Thoracic aorta (tissue), 2 donors: Measurements from ENCODE around the gene GNAO1. TPM values are rescaled to one million over a fixed set of nuclear protein-coding genes. Genes with fewer than 3 reads are reported as not detected.

Source experiments
- ATAC-seq: fragments of 150-250 bp; one replicate; pipeline ENCODE4 v1.8.0; 2017; ENCODE audit warnings: low read depth; ENCODE audit not compliant: insufficient number of reproducible peaks, low FRiP score
- DNase-seq: peaks from one replicate; pipeline ENCODE4 v3.0.0-alpha.2; 2020; ENCODE audit warnings: low spot score
- H3K27ac ChIP-seq, 2 donors: fragments of 200-600 bp; sonication (generic); 1 replicate in 1 of 2; 2 replicates in 1 of 2; pipeline ENCODE4 v1.5.1; 2016; ENCODE audit warnings: mild to moderate bottlenecking in 2 of 2, moderate library complexity in 2 of 2
- H3K27me3 ChIP-seq: fragments of 200-600 bp; sonication (generic); replicated peaks from 2 replicates; pipeline ENCODE4 v1.6.0; 2016; ENCODE audit warnings: mild to moderate bottlenecking; ENCODE audit not compliant: insufficient read depth
- H3K36me3 ChIP-seq: fragments of 200-600 bp; sonication (generic); one replicate; pipeline ENCODE4 v1.5.1; 2016
- H3K4me1 ChIP-seq, 2 donors: fragments of 200-600 bp; sonication (generic); 1 replicate in 1 of 2; 2 replicates in 1 of 2; pipeline versions ENCODE4 v1.5.1 to v1.6.0; 2016; ENCODE audit warnings: low read depth in 2 of 2, mild to moderate bottlenecking in 1 of 2; ENCODE audit not compliant: control insufficient read depth in 1 of 2
- H3K4me3 ChIP-seq: fragments of 200-600 bp; sonication (generic); 2 replicates; pipeline ENCODE4 v1.5.1; 2016; ENCODE audit warnings: mild to moderate bottlenecking
- H3K9me3 ChIP-seq: fragments of 200-600 bp; sonication (generic); 2 replicates; pipeline ENCODE4 v1.5.1; 2016
- CTCF ChIP-seq: fragments of 200-600 bp; sonication (generic); IDR thresholded peaks from one replicate; pipeline ENCODE4 v1.5.1; 2019; ENCODE audit warnings: antibody characterized with exemption
- total RNA-seq, 2 donors: library from RNA; depleted of rRNA; stranded (reverse); fragments of >200 nt; gene quantifications; one replicate each; pipeline versions ENCODE4 v1.1.0 to v1.2.3, GENCODE V29; 2016

GNAO1 gene
- total RNA-seq, 2 donors from 2014 or later, result 2.0 to 4.5 TPM

- DNase-seq (no peak), ATAC-seq (no peak)
- Histone ChIP-seq H3K4me3 (no peak overlapping the region), H3K27ac (no peak overlapping the region), H3K9me3 (no peaks in the 10 kb centered on the region), H3K4me1 (peaks cover 13 to 44% of the 10 kb centered on the region in 2 donors), H3K27me3 (no peaks in the 10 kb centered on the region), H3K36me3 (no peaks in the 10 kb centered on the region)
- no peak for TF ChIP-seq CTCF
Observed at GRCh38 chr16:56259425-56259779, 68.1 kb downstream of the GNAO1 start.

- no peak for TF ChIP-seq CTCF
- Histone ChIP-seq H3K4me1 (peaks cover 13 to 44% of the 10 kb centered on the region in 2 donors), H3K27me3 (no peaks in the 10 kb centered on the region), H3K27ac (peak overlapping the region in 1 of 2 donors; percentile 18), H3K36me3 (no peaks in the 10 kb centered on the region), H3K9me3 (no peaks in the 10 kb centered on the region), H3K4me3 (no peak overlapping the region)
- DNase-seq (no peak), ATAC-seq (no peak)
Observed at GRCh38 chr16:56260378-56261160, 69.3 kb downstream of the GNAO1 start.

DNA sequence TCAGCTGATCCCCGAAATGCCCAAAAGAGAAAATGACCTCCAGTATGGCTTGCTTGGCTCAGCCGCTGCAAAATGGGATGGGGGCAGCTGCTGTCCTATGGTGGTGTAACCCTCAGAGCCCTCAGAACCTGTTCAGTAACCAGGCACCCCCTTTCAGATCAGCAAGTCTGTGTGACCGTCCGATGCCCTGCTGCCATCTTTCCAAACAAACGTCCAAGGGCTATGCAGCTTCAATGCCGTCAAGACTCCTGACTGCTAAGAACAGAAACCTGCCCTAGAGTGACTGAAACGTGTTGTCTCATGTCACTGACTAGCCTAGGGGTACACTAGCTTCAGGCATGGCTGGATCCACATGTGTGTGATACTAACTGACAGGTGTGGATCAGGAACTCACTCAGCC lies 70.4 kb downstream of the GNAO1 start:
- Histone ChIP-seq H3K27ac (no peak overlapping the region), H3K4me1 (peaks cover 13 to 44% of the 10 kb centered on the region in 2 donors)
- no peak for TF ChIP-seq CTCF

GRCh38 chr16:56262148-56262547 lies 70.9 kb downstream of the GNAO1 start:
- no peaks in the 10 kb centered on the region for H3K27me3 ChIP-seq
- H3K4me1 ChIP-seq, result peaks cover 10 to 39% of the 10 kb centered on the region in 2 donors
- ATAC-seq (no peak), DNase-seq (no peak)
- no peak for TF ChIP-seq CTCF
- H3K36me3 ChIP-seq, result no peaks in the 10 kb centered on the region
- H3K4me3 ChIP-seq, result no peak overlapping the region
- H3K27ac ChIP-seq, result no peak overlapping the region
- H3K9me3 ChIP-seq, result no peaks in the 10 kb centered on the region

More for the DNA sequence above, 70.4 kb downstream of the GNAO1 start:
- ATAC-seq (no peak), DNase-seq (no peak)
- Histone ChIP-seq H3K27me3 (no peaks in the 10 kb centered on the region), H3K36me3 (no peaks in the 10 kb centered on the region), H3K4me3 (no peak overlapping the region), H3K9me3 (no peaks in the 10 kb centered on the region)

DNA sequence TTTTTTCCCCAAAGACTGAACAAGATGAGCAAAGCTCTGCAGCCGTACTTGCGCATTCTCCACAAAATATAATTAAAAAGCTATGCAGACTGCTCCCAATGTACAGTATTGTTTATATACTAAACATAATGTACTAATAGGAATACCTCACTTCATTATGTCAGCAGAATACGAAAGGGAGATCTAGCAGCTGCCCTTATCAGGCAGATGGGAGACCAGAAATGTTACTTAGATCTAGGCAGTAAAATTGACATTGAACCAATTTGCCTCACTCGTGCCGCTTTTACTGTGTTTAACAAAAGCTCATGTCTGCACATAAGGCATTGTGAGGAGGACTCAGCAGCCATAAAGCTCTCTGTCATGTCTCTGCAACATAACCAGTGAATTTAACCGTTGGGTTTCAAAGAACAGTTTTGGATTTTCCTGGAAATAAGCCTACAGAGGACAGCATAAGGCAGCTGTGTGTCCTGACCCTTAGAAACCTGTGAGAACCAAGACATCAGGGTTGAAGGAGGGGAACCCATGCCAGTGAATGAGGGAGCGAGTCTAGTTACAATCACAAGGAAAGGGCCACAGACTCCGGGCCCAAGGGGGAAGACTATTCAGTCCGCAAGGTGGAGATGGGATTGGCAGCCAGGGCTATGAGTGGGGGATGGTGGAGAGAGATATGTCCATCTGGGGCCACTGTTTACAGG lies 71.4 kb downstream of the GNAO1 start:
- no peak for ATAC-seq
- DNase-seq, result no peak
- H3K27ac ChIP-seq, result no peak overlapping the region

More for the DNA sequence above, 71.4 kb downstream of the GNAO1 start:
- Histone ChIP-seq H3K4me1 (peaks cover 5 to 34% of the 10 kb centered on the region in 2 donors), H3K4me3 (no peak overlapping the region), H3K9me3 (no peaks in the 10 kb centered on the region), H3K36me3 (no peaks in the 10 kb centered on the region), H3K27me3 (no peaks in the 10 kb centered on the region)
- TF ChIP-seq CTCF, result no peak
